H7 (cell line): ENCODE results near the gene GJD3. TPM values are rescaled to one million over a fixed set of nuclear protein-coding genes. Genes with fewer than 3 reads are reported as not detected.

Source experiments
- DNase-seq: peaks from one replicate; pipeline ENCODE4 v3.0.0; 2012
- H3K27me3 ChIP-seq: 2 replicates; pipeline ENCODE4 v1.6.0; 2011; ENCODE audit warnings: mild to moderate bottlenecking, low read length; ENCODE audit not compliant: control insufficient read depth, insufficient read depth
- H3K36me3 ChIP-seq: replicated peaks from 2 replicates; pipeline ENCODE4 v1.5.1; 2011; ENCODE audit warnings: low read length; ENCODE audit not compliant: control insufficient read depth, insufficient read depth
- H3K4me3 ChIP-seq: 2 replicates; pipeline ENCODE4 v1.5.1; 2011; ENCODE audit warnings: low read depth, mild to moderate bottlenecking, control low read depth, low read length, moderate library complexity; ENCODE audit not compliant: insufficient read depth
- total RNA-seq: library from RNA; depleted of rRNA; stranded (reverse); fragments of >200 nt; shearing (Covaris generic); gene quantifications from 2 replicates; pipeline ENCODE4 v1.2.3, GENCODE V29; 2014

The GJD3 gene
- total RNA-seq, 1 experiment from 2014 or later = 0.38 TPM

DNA sequence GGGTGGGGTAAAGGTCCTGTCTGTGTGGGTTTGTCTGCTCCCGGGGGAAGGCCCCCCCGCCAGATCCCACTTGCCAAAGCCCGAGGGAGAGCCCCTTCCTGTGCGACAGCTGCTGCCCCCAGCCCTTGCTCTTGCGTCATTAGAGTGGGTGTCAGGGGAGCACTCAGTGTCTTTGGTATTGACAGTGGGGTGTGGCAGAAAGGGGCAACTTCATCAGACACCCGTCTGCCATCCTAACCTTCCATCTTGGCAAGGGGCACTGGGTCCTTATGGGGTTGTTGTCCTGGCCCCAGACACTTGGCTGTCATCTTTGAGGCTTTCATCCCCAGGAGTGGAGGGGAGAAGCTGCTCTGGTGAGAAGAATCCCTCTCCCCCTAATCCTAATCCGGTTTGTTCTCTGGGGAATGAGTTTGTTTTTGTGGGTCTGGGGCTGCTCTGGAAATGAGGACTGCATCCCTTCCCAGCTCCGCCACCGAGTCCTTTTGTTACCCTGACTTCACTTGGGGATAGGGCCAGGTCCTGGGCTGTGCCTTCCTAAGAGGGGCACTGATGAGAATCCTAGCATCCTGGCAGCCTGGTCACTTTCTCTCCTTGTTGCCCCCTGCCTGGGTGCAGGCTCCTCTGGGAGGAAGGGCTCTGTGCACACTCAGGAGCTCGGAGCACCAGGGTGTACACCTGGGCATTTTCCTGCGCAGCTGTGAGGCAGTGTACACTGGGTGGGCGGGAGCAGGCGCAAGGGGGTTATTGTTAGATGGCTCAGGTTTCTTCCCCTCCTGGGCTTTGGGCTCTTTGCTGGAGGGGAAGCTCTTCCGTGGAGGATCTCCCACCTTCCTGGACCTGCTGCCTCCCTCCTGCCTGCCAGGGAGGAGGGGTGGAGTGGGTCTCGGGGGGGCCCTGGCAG is 21.1 kb downstream of the GJD3 start:
- Histone ChIP-seq H3K27me3 (peaks cover 29% of the 10 kb centered on the region; the same call in 1 of the 2 replicates), H3K4me3 (peak overlapping the region; percentile 72), H3K36me3 (no peaks in the 10 kb centered on the region)
- DNase-seq = no peak

DNA sequence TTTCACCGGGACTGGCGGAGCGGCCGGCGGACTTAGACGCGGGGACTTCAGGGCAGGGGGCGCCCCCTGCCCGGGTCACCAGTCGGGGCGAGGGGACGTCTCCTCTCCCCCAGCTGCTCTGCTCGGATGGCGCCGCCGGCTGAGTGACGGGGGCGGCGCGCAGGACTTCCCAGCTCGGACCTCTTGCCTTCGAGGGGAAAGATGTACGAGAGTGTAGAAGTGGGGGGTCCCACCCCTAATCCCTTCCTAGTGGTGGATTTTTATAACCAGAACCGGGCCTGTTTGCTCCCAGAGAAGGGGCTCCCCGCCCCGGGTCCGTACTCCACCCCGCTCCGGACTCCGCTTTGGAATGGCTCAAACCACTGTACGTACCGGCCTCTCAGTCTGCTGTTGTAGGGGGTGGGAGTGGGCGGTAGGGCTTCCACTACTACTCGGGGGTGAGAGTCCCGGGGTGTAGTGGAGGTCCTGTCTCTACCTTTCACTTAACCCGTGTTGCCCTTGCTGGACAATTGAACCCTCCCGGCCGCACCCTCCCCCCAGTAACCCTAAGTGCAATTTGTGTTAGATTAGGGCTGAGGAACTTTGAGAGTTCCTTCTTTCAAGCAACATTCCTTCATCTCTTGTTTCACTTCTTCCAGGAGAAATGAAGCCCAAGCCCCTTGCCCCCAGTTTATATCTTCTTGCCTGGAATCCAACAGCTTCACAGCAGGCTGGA is 21.9 kb downstream of the GJD3 start:
- DNase-seq = no peak
- peak overlapping the region; percentile 72 for H3K4me3 ChIP-seq
- no peaks in the 10 kb centered on the region for H3K36me3 ChIP-seq
- peaks cover 28% of the 10 kb centered on the region; the same call in 1 of the 2 replicates for H3K27me3 ChIP-seq

- H3K36me3 ChIP-seq = no peaks in the 10 kb centered on the region
- H3K27me3 ChIP-seq = peaks cover 28% of the 10 kb centered on the region; the same call in 1 of the 2 replicates
- H3K4me3 ChIP-seq = peak overlapping the region; percentile 72
- DNase-seq = peak; percentile 97
These were observed 22.6 kb downstream of the GJD3 start for GRCh38 chr17:40341808-40342503.

DNA sequence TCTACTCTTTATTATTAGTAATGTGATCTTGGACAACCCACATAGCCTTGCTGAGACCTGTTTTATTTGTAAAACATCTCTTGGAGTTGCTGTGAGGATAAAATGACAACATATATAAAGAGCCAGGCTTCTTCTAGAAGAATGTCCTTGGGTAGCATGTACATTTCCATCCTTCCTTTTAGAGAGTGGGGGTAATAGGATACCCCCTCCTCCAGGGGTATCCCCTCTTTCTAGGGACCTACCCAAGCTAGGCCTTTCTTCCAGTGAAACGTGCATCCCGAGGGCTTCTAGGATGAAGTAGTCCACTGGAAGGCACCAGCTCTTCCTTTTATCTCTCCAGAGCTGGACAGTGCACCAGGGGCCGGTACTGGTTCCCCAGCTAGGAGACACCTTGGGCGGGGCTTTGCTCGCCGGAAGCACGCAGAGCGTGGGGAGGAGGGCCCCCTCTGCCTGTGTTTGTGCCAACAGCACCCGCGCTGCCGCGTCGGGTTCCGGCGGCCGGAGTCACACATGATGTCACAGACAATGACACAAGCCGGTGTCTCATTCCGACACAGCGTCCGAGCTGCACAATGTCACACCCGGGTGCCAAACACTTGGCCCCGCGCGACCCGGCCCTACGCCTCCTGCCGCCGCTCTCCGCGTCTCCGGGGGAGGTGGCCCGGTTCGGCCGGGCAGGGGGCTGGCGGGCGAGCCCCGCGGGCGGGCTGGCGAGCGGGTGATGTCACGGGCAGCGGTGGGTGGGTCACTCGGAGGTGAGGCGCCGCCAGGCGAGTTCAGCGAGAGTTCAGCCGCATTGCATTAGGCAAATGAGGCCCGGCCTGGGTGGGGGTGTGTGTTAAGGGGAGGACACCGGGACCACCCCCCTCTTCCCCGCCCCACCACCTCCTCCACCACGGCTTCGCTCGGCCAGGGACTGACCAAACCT is 23.4 kb downstream of the GJD3 start:
- no peaks in the 10 kb centered on the region for H3K36me3 ChIP-seq
- peaks cover 28% of the 10 kb centered on the region; the same call in 1 of the 2 replicates for H3K27me3 ChIP-seq
- peak; percentile 96 for DNase-seq
- H3K4me3 ChIP-seq = peak overlapping the region; percentile 72

DNA sequence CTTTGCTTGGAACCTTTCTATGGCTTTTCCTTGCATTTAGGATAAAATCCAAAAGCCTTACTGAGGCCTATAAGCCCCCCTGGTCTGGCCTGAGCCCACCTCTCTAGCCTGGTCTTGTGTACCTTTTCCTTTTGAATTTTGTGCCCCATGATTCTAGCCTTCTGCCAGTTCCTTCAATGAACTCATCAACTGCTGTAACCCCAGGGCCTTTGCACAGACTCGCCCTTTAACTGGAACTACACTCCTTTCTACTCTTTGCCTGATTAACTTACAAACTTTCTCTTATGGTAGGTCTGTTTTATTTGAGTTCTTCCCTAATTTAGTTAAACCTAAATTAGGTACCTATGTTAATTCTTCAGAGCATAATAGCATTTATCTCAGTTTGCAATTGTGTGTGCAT is 24.2 kb downstream of the GJD3 start:
- Histone ChIP-seq H3K27me3 (peaks cover 28% of the 10 kb centered on the region; the same call in 1 of the 2 replicates), H3K4me3 (no peak overlapping the region), H3K36me3 (no peaks in the 10 kb centered on the region)
- no peak for DNase-seq

GRCh38 chr17:40338941-40339649 is 25.4 kb downstream of the GJD3 start:
- no peaks in the 10 kb centered on the region for H3K36me3 ChIP-seq
- H3K4me3 ChIP-seq = no peak overlapping the region
- H3K27me3 ChIP-seq = peaks cover 22% of the 10 kb centered on the region; the same call in 1 of the 2 replicates
- DNase-seq = no peak

DNA sequence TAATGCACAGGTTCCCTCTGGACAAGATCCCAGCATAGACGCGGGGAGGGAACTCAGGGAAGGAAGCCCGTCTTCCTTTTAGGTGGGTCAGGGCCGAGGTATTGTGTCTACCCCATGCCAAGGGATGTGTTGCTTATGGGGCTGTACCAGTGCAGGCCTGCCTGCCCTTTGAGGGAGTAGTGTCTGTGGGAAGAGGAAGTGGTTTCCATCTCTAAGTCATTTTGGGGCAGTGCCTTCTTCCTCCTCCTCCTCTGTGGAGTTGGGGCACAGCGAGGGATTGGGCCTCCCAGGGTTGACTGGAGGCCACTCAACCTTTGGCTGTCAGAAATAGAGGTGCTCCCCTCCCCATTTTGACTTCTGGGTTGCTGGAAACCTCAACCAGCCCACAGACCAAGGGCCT is 26.5 kb downstream of the GJD3 start:
- Histone ChIP-seq H3K36me3 (no peaks in the 10 kb centered on the region), H3K27me3 (peaks cover 13% of the 10 kb centered on the region; the same call in 1 of the 2 replicates), H3K4me3 (no peak overlapping the region)
- no peak for DNase-seq

- Histone ChIP-seq H3K27me3 (peaks cover 6% of the 10 kb centered on the region; the same call in 1 of the 2 replicates), H3K36me3 (no peaks in the 10 kb centered on the region), H3K4me3 (no peak overlapping the region)
- DNase-seq = no peak
These were observed 27.2 kb downstream of the GJD3 start for GRCh38 chr17:40337351-40337750.

DNA sequence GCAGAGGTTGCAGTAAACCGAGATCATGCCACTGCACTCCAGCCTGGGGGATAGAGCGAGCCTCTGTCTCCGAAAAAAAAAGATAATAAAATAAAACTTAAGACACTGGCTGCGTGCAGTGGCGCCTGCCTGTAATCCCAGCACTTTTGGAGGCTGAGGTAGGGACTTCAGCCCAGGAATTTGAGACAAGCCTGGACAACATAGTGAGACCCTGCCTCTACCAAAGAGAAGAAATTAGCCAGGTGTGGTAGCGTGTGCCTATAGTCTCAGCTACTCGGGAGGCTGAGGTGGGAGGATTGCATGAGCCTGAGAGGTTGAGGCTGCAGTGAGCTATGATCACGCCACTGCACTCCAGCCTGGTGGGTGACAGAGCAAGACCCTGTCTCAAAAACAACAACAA is 28.9 kb downstream of the GJD3 start:
- peaks cover 2% of the 10 kb centered on the region; the same call in 1 of the 2 replicates for H3K27me3 ChIP-seq
- no peak for DNase-seq
- no peaks in the 10 kb centered on the region for H3K36me3 ChIP-seq
- no peak overlapping the region for H3K4me3 ChIP-seq

DNA sequence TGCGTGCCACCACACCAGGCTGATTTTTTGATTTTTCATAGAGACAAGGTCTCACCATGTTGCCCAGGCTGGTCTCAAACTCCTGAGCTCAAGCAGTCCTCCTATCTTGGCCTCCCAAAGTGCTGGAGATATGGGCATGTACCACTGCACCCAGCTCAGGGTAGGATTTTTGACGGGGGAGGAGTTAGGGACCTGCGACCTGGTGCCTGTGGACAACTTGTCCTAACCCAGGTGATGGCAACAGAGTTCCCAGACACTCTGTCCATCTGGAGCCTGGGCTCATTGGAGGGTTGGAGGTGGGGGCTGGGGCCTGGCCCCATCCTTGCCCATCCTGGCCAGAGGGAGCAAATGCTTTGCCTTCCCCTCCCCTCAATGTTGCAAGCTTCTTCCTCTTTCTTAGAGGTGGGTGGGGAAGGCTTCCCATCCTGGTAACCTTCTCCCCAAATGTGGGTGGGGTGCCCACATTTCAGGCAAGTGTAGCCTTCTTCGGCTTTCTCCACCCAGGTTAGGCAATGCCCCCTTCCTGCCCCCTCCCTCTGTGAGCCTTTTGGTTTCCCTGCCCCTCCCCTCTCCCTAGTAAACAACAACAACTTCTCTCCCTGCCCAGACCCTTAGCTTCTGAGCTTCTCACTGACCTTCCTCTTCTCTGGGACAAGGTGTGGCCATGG is 30.6 kb downstream of the GJD3 start:
- H3K4me3 ChIP-seq = no peak overlapping the region
- no peaks in the 10 kb centered on the region for H3K36me3 ChIP-seq
- DNase-seq = no peak
- H3K27me3 ChIP-seq = peaks cover 2% of the 10 kb centered on the region; the same call in 1 of the 2 replicates

- no peak overlapping the region for H3K4me3 ChIP-seq
- DNase-seq = no peak
- no peaks in the 10 kb centered on the region for H3K36me3 ChIP-seq
- H3K27me3 ChIP-seq = no peaks in the 10 kb centered on the region
These were observed 32.5 kb downstream of the GJD3 start for GRCh38 chr17:40331743-40332641.

GRCh38 chr17:40330850-40331470 is 33.6 kb downstream of the GJD3 start:
- Histone ChIP-seq H3K27me3 (no peaks in the 10 kb centered on the region), H3K36me3 (no peaks in the 10 kb centered on the region), H3K4me3 (no peak overlapping the region)
- DNase-seq = no peak
